Panc1 (cell line): ENCODE results near the gene FNBP1L. TPM values are rescaled to one million over a fixed set of nuclear protein-coding genes. Genes with fewer than 3 reads are reported as not detected.

Experiments used
- ATAC-seq: fragments of 200-7000 bp; cut with Tn5 transposase; 2 replicates; pipeline ENCODE4 v1.9.1; 2020; ENCODE audit warnings: mild to moderate bottlenecking, moderate library complexity
- BruUV-seq: library from RNA; stranded (reverse); fragments of 400-500 nt; replicated peaks from 2 replicates; lab custom pipeline; 2021; lab: Mats Ljungman, UMichigan
- CTCF ChIA-PET: fragments of 300-600 bp; sonication (Branson Sonifier 250); formaldehyde crosslinking; loops from one replicate; lab custom pipeline; 2022; ENCODE audit warnings: antibody characterized with exemption; lab: Charles Lee
- POLR2A ChIA-PET: fragments of 300-600 bp; sonication (Branson Sonifier 250); formaldehyde crosslinking; loops from one replicate; lab custom pipeline; 2022; ENCODE audit warnings: antibody characterized with exemption; lab: Charles Lee
- DNase-seq: peaks from one replicate; pipeline ENCODE4 v3.0.0-alpha.2; 2010; ENCODE audit warnings: low read depth, low spot score
- H3K27ac ChIP-seq: 2 replicates; pipeline ENCODE4 v1.5.1; 2011; ENCODE audit warnings: mild to moderate bottlenecking, low read length, inconsistent platforms
- H3K27me3 ChIP-seq: fragments of 200-500 bp; sonication (Bioruptor generic); 2 replicates; pipeline ENCODE4 v1.6.0; 2014; ENCODE audit warnings: low read length, inconsistent platforms; ENCODE audit not compliant: control insufficient read depth, insufficient read depth
- H3K36me3 ChIP-seq: fragments of 200-500 bp; sonication (Bioruptor generic); 2 replicates; pipeline ENCODE4 v1.5.1; 2014; ENCODE audit warnings: inconsistent platforms, mild to moderate bottlenecking, low read length, moderate library complexity; ENCODE audit not compliant: control insufficient read depth, insufficient read depth
- H3K4me1 ChIP-seq: 2 replicates; pipeline ENCODE4 v1.5.1; 2011; ENCODE audit warnings: inconsistent platforms, mild to moderate bottlenecking, low read length, moderate library complexity; ENCODE audit not compliant: control insufficient read depth, insufficient read depth
- H3K4me3 ChIP-seq, 2 experiments: 2 replicates each; pipeline ENCODE4 v1.5.1; 2011 to 2012; ENCODE audit warnings: low read depth in 2 of 2, low read length in 2 of 2, mild to moderate bottlenecking in 2 of 2, inconsistent platforms in 1 of 2, moderate library complexity in 1 of 2
- H3K9me3 ChIP-seq: fragments of 200-500 bp; sonication (Bioruptor generic); 2 replicates; pipeline ENCODE4 v1.5.1; 2014; ENCODE audit warnings: low read depth, mild to moderate bottlenecking, inconsistent platforms, low read length, moderate library complexity; ENCODE audit not compliant: control insufficient read depth, insufficient read depth
- CTCF ChIP-seq: fragments of 450-650 bp; IDR thresholded peaks from 2 replicates; pipeline ENCODE4 v1.5.1; 2017; ENCODE audit warnings: mild to moderate bottlenecking
- POLR2AphosphoS5 ChIP-seq: IDR thresholded peaks from 2 replicates; pipeline ENCODE4 v1.6.1; 2012; ENCODE audit warnings: mild to moderate bottlenecking, low read depth, low read length, moderate library complexity
- REST ChIP-seq, 2 experiments: IDR thresholded peaks; 2 replicates each; pipeline ENCODE4 v1.6.1; 2011 to 2012; ENCODE audit warnings: low read depth in 2 of 2, control low read depth in 1 of 2, low read length in 1 of 2, mild to moderate bottlenecking in 1 of 2, moderate library complexity in 1 of 2; ENCODE audit not compliant: insufficient read depth in 1 of 2
- SIN3A ChIP-seq: IDR thresholded peaks from 2 replicates; pipeline ENCODE4 v1.6.1; 2012; ENCODE audit warnings: low read depth, mild to moderate bottlenecking, low read length, moderate library complexity, borderline replicate concordance; ENCODE audit not compliant: insufficient read depth
- TCF7L2 ChIP-seq: IDR thresholded peaks from 2 replicates; pipeline ENCODE4 v1.6.1; 2011; ENCODE audit warnings: mild to moderate bottlenecking, low read depth, low read length, inconsistent platforms
- in situ Hi-C: cut with HindIII; loops from 2 replicates; pipeline ENCODE4 v1.10.0; 2016; ENCODE audit warnings: low sequenced_read_pairs, low pct_unique_long_range_greater_than_20kb
- intact Hi-C: fragments of 100-400 bp; cut with micrococcal nuclease; formaldehyde crosslinking; loops from one replicate; pipeline ENCODE4 v1.10.0; 2022; ENCODE audit not compliant: unreplicated experiment
- total RNA-seq: library from RNA; stranded (reverse); gene quantifications from one replicate; pipeline ENCODE4 v1.2.1, GENCODE V29; 2021; ENCODE audit not compliant: unreplicated experiment

Gene FNBP1L
- total RNA-seq, 1 experiment from 2014 or later = 25.1 TPM

- no peak for TF ChIP-seq SIN3A
- TF ChIP-seq CTCF = no peak
- TF ChIP-seq TCF7L2 = no peak
- TF ChIP-seq POLR2AphosphoS5 = no peak
- TF ChIP-seq REST (IDR thresholded peaks at IDR 0.05; ENCODE audit: insufficient read depth in 1 of 2, low read depth in 2 of 2, low read length in 1 of 2) = no peak
- DNase-seq (no peak), ATAC-seq (no peak)
- Histone ChIP-seq H3K27me3 (no peaks in the 10 kb centered on the region), H3K9me3 (no peaks in the 10 kb centered on the region), H3K4me1 (no peaks in the 10 kb centered on the region; the same call in 1 of the 2 replicates), H3K36me3 (no peaks in the 10 kb centered on the region), H3K4me3 (no peak overlapping the region), H3K27ac (no peak overlapping the region)
- intact Hi-C loops (no loop called here), in situ Hi-C loops (no loop called here)
- CTCF ChIA-PET = no interaction called here
- no TSS peak for BruUV-seq
- POLR2A ChIA-PET = no interaction called here
Measured at GRCh38 chr1:93459126-93459525, 11.2 kb downstream of the FNBP1L start.

GRCh38 chr1:93461236-93461635, 13.3 kb downstream of the FNBP1L start:
- ChIA-PET CTCF (no interaction called here), POLR2A (no interaction called here)
- no peaks in the 10 kb centered on the region for H3K4me1 ChIP-seq
- intact Hi-C loops (no loop called here), in situ Hi-C loops (no loop called here)
- no peaks in the 10 kb centered on the region for H3K36me3 ChIP-seq
- H3K9me3 ChIP-seq = no peaks in the 10 kb centered on the region
- DNase-seq (no peak), ATAC-seq (no peak)
- BruUV-seq = no TSS peak
- no peaks in the 10 kb centered on the region for H3K27me3 ChIP-seq
- no peak overlapping the region for H3K4me3 ChIP-seq
- no peak for TF ChIP-seq REST (IDR thresholded peaks at IDR 0.05; ENCODE audit: insufficient read depth in 1 of 2, low read depth in 2 of 2, low read length in 1 of 2)
- no peak for TF ChIP-seq POLR2AphosphoS5
- TF ChIP-seq CTCF = no peak
- no peak for TF ChIP-seq TCF7L2
- no peak for TF ChIP-seq SIN3A
- no peak overlapping the region for H3K27ac ChIP-seq
